GM12878 (cell line): ENCODE data around the gene FBRSL1. TPM values are rescaled to one million over a fixed set of nuclear protein-coding genes. Genes with fewer than 3 reads are reported as not detected.

Source experiments
- ATAC-seq: fragments of 200-7000 bp; cut with Tn5 transposase; 3 replicates; pipeline ENCODE4 v1.9.1; 2020; ENCODE audit warnings: mild to moderate bottlenecking, moderate library complexity
- BruUV-seq: library from RNA; stranded (reverse); fragments of 400-500 nt; replicated peaks from 2 replicates; lab custom pipeline; 2021; lab: Mats Ljungman, UMichigan
- CTCF ChIA-PET: fragments of 300-600 bp; sonication (Branson Sonifier 250); formaldehyde crosslinking; extraction: SDS; loops from one replicate; lab custom pipeline; 2021; ENCODE audit warnings: inconsistent platforms; lab: Yijun Ruan, JAX
- POLR2A ChIA-PET: fragments of 350-600 bp; formaldehyde crosslinking; extraction: SDS; loops from one replicate; lab custom pipeline; 2021; ENCODE audit warnings: inconsistent platforms; lab: Charles Lee
- RAD21 ChIA-PET: fragments of 300-600 bp; sonication (Branson Sonifier 250); formaldehyde crosslinking; loops from one replicate; lab custom pipeline; 2023; ENCODE audit warnings: antibody characterized with exemption; ENCODE audit not compliant: unreplicated experiment; lab: Charles Lee
- SMC1A ChIA-PET: fragments of 300-600 bp; sonication (Branson Sonifier 250); formaldehyde crosslinking; loops from one replicate; lab custom pipeline; 2023; ENCODE audit not compliant: unreplicated experiment, uncharacterized antibody; lab: Charles Lee
- DNase-seq: peaks from one replicate; pipeline ENCODE4 v3.0.0-alpha.2; 2011; ENCODE audit warnings: low read depth, low spot score
- FAIRE-seq: peaks from 3 replicates; lab custom pipeline; 2011; peaks lifted over from hg19 to GRCh38; lab: Jason Lieb, UNC
- H2AFZ ChIP-seq: 2 replicates; pipeline ENCODE4 v1.6.0; 2011; ENCODE audit warnings: low read depth, low read length, control low read depth; ENCODE audit not compliant: control insufficient read depth
- H3K27ac ChIP-seq: 2 replicates; pipeline ENCODE4 v1.5.1; 2011; ENCODE audit warnings: control low read depth; ENCODE audit not compliant: control insufficient read depth, insufficient read depth
- H3K27me3 ChIP-seq, 2 experiments: replicated peaks in 1 of 2; 2 replicates each; pipeline versions ENCODE4 v1.6.0 to v1.6.1; 2011; ENCODE audit warnings: low read length in 1 of 2; ENCODE audit not compliant: control insufficient read depth in 2 of 2, insufficient read depth in 2 of 2
- H3K36me3 ChIP-seq, 2 experiments: 2 replicates each; pipeline ENCODE4 v1.5.1; 2011; ENCODE audit warnings: low read length in 1 of 2; ENCODE audit not compliant: control insufficient read depth in 2 of 2, insufficient read depth in 2 of 2
- H3K4me1 ChIP-seq: 2 replicates; pipeline ENCODE4 v1.6.1; 2011; ENCODE audit warnings: mild to moderate bottlenecking, low read length, moderate library complexity, mixed read lengths; ENCODE audit not compliant: control insufficient read depth, insufficient read depth
- H3K4me2 ChIP-seq: 2 replicates; pipeline ENCODE4 v1.6.0; 2011; ENCODE audit warnings: control low read depth; ENCODE audit not compliant: control insufficient read depth, insufficient read depth
- H3K4me3 ChIP-seq: fragments of 200-600 bp; sonication (generic); 2 replicates; pipeline ENCODE4 v1.5.1; 2016
- H3K79me2 ChIP-seq: 2 replicates; pipeline ENCODE4 v1.6.0; 2011; ENCODE audit warnings: low read length; ENCODE audit not compliant: control insufficient read depth, insufficient read depth
- H3K9ac ChIP-seq: 2 replicates; pipeline ENCODE4 v1.8.0; 2011; ENCODE audit warnings: low read length, control low read depth, mixed read lengths; ENCODE audit not compliant: control insufficient read depth, insufficient read depth
- H3K9me3 ChIP-seq: replicated peaks from 3 replicates; pipeline ENCODE4 v1.5.1; 2011; ENCODE audit warnings: mild to moderate bottlenecking, low read length; ENCODE audit not compliant: control insufficient read depth, insufficient read depth
- H4K20me1 ChIP-seq: 2 replicates; pipeline ENCODE4 v1.6.0; 2011; ENCODE audit not compliant: control insufficient read depth, insufficient read depth
- ASH2L ChIP-seq: fragments of 300-600, 200-600 bp; sonication (generic); IDR thresholded peaks from 2 replicates; pipeline ENCODE4 v1.6.1; 2017; ENCODE audit warnings: low read depth, mild to moderate bottlenecking, borderline replicate concordance
- BRCA1 ChIP-seq: IDR thresholded peaks from 2 replicates; pipeline ENCODE4 v1.6.1; 2011; ENCODE audit warnings: low read depth, low read length, improper control_type of control experiment
- CHD1 ChIP-seq: IDR thresholded peaks from 2 replicates; pipeline ENCODE4 v1.6.1; 2012; ENCODE audit warnings: low read depth, low read length, improper control_type of control experiment
- EED ChIP-seq: sonication (generic); IDR thresholded peaks from 2 replicates; pipeline ENCODE4 v1.6.1; 2016; ENCODE audit warnings: antibody characterized with exemption, low read depth
- ELK1 ChIP-seq: IDR thresholded peaks from 2 replicates; pipeline ENCODE4 v1.6.1; 2012; ENCODE audit warnings: low read depth, low read length, improper control_type of control experiment
- FOXM1 ChIP-seq: IDR thresholded peaks from 2 replicates; pipeline ENCODE4 v1.6.1; 2012; ENCODE audit warnings: low read depth, mild to moderate bottlenecking, inconsistent platforms, low read length, moderate library complexity
- IRF3 ChIP-seq: fragments of 450-650 bp; IDR thresholded peaks from 2 replicates; pipeline ENCODE4 v1.6.1; 2014; ENCODE audit warnings: mild to moderate bottlenecking
- MTA2 ChIP-seq: fragments of 450-650 bp; IDR thresholded peaks from 2 replicates; pipeline ENCODE4 v1.6.1; 2016; ENCODE audit warnings: low read depth, mild to moderate bottlenecking, moderate library complexity
- RAD51 ChIP-seq: fragments of 450-650 bp; IDR thresholded peaks from 2 replicates; pipeline ENCODE4 v1.6.1; 2016; ENCODE audit warnings: moderate library complexity, mild to moderate bottlenecking, inconsistent platforms
- RBBP5 ChIP-seq: fragments of 200-600 bp; sonication (generic); conservative IDR thresholded peaks from 2 replicates; pipeline ENCODE4 v1.6.1; 2016
- RUNX3 ChIP-seq: IDR thresholded peaks from 2 replicates; pipeline ENCODE4 v1.6.1; 2012; ENCODE audit warnings: low read length, inconsistent platforms
- SMC3 ChIP-seq: IDR thresholded peaks from 2 replicates; pipeline ENCODE4 v1.6.1; 2011; ENCODE audit warnings: low read length, improper control_type of control experiment, borderline replicate concordance
- STAT3 ChIP-seq: IDR thresholded peaks from 2 replicates; pipeline ENCODE4 v1.6.1; 2011; ENCODE audit warnings: low read depth, low read length, improper control_type of control experiment
- TBL1XR1 ChIP-seq: IDR thresholded peaks from 2 replicates; pipeline ENCODE4 v1.6.1; 2012; ENCODE audit warnings: low read depth, low read length, improper control_type of control experiment
- ZNF687 ChIP-seq: fragments of 450-650 bp; IDR thresholded peaks from 2 replicates; pipeline ENCODE4 v1.6.1; 2017; ENCODE audit warnings: mild to moderate bottlenecking, moderate library complexity
- WGBS: methylation state at CpG from one replicate; pipeline ENCODE4 v1.1.6; 2016; ENCODE audit warnings: low lambda C conversion rate; ENCODE audit not compliant: insufficient replicate concordance, insufficient coverage; ENCODE audit errors: missing lambda C conversion rate; 5-methylcytosine and 5-hydroxymethylcytosine counted together
- in situ Hi-C: fragments of 300-500 bp; cut with MboI; formaldehyde crosslinking; loops from 9 replicates; pipeline ENCODE4 v1.14.3; 2018; ENCODE audit warnings: mixed read lengths
- intact Hi-C: fragments of 100-400 bp; cut with micrococcal nuclease; formaldehyde crosslinking; loops from one replicate; pipeline ENCODE4 v1.14.2; 2022; ENCODE audit not compliant: unreplicated experiment
- polyA plus RNA-seq, 11 experiments: library from polyadenylated mRNA; depleted of rRNA in 4 of 11; unstranded in 6 of 11; stranded (reverse) in 5 of 11; fragments of >200 nt; fragmentation: Nextera tagmentation in 4 of 11; fragmentation: Illumina TruSeq in 1 of 11; extraction: Ambion mirVana in 4 of 11; extraction: Trizol in 1 of 11; gene quantifications; 1 replicate in 1 of 11; 2 replicates in 10 of 11; pipeline versions ENCODE4 v1.2.1 to v1.2.3, GENCODE V29; 2011 to 2016; ENCODE audit warnings: inconsistent platforms in 2 of 11, missing spikeins in 2 of 11, low read depth in 1 of 11
- total RNA-seq, 4 experiments: library from RNA; depleted of rRNA in 3 of 4; stranded (reverse); fragments of >200 nt in 3 of 4; fragmentation: Illumina TruSeq in 1 of 4; extraction: Trizol in 1 of 4; gene quantifications; 2 replicates each; pipeline versions ENCODE4 v1.2.1 to v1.2.3, GENCODE V29; 2013 to 2021
- TF ChIP-seq, protein P1 (sequence below): fragments of 450-650 bp; IDR thresholded peaks from 2 replicates; pipeline ENCODE4 v1.6.1; 2016; ENCODE audit warnings: mild to moderate bottlenecking, moderate library complexity, borderline replicate concordance

Gene FBRSL1
- total and polyA plus RNA-seq, 10 of the 15 experiments (the other 5 are each of a cell fraction or from before 2014, with no cell fraction given): 0.19 to 55.1 (median 4.1) TPM

DNA sequence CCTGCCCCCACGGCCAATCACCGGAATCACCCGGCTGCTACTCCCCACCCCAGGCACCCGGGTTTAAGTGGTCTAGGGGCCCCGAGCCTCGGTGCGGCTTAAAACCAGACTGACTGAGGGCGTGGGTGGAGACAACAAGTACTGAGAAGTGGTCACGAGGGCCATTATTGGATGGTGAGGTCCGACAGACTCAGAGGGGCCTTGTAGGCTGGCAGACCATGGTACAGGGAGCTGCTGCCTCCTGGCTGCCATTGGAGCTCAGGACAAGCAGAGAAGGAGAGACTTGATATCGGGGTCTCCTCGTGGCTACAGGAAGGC is 54.1 kb downstream of the FBRSL1 start (continued):
- TF ChIP-seq, protein P1, sequence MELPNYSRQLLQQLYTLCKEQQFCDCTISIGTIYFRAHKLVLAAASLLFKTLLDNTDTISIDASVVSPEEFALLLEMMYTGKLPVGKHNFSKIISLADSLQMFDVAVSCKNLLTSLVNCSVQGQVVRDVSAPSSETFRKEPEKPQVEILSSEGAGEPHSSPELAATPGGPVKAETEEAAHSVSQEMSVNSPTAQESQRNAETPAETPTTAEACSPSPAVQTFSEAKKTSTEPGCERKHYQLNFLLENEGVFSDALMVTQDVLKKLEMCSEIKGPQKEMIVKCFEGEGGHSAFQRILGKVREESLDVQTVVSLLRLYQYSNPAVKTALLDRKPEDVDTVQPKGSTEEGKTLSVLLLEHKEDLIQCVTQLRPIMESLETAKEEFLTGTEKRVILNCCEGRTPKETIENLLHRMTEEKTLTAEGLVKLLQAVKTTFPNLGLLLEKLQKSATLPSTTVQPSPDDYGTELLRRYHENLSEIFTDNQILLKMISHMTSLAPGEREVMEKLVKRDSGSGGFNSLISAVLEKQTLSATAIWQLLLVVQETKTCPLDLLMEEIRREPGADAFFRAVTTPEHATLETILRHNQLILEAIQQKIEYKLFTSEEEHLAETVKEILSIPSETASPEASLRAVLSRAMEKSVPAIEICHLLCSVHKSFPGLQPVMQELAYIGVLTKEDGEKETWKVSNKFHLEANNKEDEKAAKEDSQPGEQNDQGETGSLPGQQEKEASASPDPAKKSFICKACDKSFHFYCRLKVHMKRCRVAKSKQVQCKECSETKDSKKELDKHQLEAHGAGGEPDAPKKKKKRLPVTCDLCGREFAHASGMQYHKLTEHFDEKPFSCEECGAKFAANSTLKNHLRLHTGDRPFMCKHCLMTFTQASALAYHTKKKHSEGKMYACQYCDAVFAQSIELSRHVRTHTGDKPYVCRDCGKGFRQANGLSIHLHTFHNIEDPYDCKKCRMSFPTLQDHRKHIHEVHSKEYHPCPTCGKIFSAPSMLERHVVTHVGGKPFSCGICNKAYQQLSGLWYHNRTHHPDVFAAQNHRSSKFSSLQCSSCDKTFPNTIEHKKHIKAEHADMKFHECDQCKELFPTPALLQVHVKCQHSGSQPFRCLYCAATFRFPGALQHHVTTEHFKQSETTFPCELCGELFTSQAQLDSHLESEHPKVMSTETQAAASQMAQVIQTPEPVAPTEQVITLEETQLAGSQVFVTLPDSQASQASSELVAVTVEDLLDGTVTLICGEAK: no peak
- TF ChIP-seq RBBP5: no peak
- no peak for TF ChIP-seq TBL1XR1
- TF ChIP-seq RUNX3: no peak
- TF ChIP-seq IRF3: no peak
- no peak for TF ChIP-seq EED
- TF ChIP-seq FOXM1: no peak
- TF ChIP-seq RAD51: no peak
- no peak for TF ChIP-seq SMC3

DNA sequence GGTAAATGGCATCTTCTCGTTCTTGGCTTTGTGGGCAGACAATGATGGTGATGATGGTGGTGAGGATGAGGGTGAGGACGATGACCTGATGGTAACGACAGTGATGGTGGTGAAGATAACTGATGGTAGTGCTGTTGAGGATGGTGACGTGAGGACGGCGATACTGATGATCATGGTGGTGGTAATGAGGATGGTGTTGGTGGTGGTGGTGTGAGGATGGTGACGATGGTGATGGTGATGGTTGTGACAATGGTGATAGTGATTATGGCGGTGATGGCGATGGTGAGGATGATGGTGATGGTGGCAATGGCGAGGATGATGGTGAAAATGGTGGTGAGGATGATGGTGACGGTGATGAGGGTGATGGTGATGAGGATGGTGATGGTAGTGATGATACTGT is 54.5 kb downstream of the FBRSL1 start:
- no peak for FAIRE-seq
- TF ChIP-seq ASH2L (no peak), CHD1 (no peak), EED (no peak), ELK1 (no peak), ZNF687 (no peak), STAT3 (no peak), BRCA1 (no peak), MTA2 (no peak)

More for the DNA sequence above, 54.5 kb downstream of the FBRSL1 start:
- POLR2A ChIA-PET: no interaction called here
- DNase-seq: no peak
- no peaks in the 10 kb centered on the region for H3K9me3 ChIP-seq
- intact Hi-C loops (no loop called here), in situ Hi-C loops (no loop called here)
- H3K9ac ChIP-seq: no peak overlapping the region
- H4K20me1 ChIP-seq: no peaks in the 10 kb centered on the region
- no peaks in the 10 kb centered on the region for H3K4me1 ChIP-seq
- H3K4me2 ChIP-seq: no peak overlapping the region
- RAD21 ChIA-PET: no interaction called here
- H3K27ac ChIP-seq: no peak overlapping the region
- H2AFZ ChIP-seq: no peak overlapping the region
- H3K27me3 ChIP-seq: no peaks in the 10 kb centered on the region
- no peaks in the 10 kb centered on the region for H3K79me2 ChIP-seq
- WGBS: 90% methylated on average over 11 of the region's 11 CpGs
- H3K4me3 ChIP-seq: no peak overlapping the region
- no peak for ATAC-seq
- no peaks in the 10 kb centered on the region for H3K36me3 ChIP-seq
- no TSS peak for BruUV-seq
- SMC1A ChIA-PET: no interaction called here
- CTCF ChIA-PET: no interaction called here
